HG03066 (cell line): Measurements from ENCODE around the gene TLE5.

ENCODE experiments used
- ATAC-seq: cut with Tn5 transposase; IDR thresholded peaks from one replicate; pipeline ENCODE4 v1.9.1; 2021; ENCODE audit warnings: low read depth; ENCODE audit not compliant: unreplicated experiment

TLE5 gene, protein sequence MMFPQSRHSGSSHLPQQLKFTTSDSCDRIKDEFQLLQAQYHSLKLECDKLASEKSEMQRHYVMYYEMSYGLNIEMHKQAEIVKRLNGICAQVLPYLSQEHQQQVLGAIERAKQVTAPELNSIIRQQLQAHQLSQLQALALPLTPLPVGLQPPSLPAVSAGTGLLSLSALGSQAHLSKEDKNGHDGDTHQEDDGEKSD

DNA sequence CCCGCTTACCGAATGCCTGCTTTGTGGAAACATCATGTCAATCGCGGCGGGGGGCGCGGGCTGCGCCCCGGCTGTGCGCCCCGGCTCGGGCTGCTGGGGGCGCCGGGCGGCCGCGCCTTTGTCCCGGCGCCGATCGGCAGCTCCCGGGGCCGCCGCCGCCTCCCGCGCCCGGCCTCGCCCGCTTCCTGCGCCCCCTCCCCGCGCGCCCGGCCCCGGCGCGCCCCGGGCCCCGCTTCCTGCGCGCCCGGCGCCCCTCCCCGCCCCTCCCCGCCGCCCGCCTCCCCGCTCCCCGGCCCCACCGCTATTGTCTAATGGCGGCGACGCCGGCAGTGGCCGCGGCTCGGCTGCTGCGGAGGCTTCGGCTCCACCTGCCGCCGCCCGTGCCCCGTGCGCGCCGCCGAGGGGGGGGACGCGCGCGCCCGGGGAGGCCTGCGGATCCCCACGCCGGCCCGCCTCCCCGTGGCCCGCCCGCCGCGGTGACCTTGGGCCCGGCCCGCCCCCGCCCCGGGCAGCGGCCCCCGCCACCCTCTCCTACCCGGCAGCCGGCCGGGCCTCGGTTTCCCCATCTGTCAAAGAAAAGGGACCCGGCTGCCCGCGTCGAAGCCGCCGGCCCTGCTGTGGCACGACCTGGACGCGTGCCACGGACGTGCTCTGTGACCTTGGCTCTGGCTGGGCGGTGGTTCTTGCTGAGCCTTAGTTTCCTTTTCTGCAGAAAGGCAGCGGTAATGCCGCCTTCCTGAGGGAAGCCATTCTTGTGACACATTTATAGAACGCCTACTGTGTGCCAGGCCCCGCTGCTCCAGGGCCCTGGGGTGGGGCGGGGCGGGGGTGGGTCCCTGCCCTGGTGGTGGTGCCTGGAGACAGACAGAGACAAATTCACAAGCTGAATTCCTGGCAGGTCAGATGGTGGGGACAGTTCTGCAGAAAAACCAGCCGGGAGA is at the start of gene TLE5:
TSS of gene TLE5 (minus strand) at position 331 of the 941 bp plus-strand sequence. CDS start at position 36, 295 bp downstream.
- ATAC-seq, result no peak

DNA sequence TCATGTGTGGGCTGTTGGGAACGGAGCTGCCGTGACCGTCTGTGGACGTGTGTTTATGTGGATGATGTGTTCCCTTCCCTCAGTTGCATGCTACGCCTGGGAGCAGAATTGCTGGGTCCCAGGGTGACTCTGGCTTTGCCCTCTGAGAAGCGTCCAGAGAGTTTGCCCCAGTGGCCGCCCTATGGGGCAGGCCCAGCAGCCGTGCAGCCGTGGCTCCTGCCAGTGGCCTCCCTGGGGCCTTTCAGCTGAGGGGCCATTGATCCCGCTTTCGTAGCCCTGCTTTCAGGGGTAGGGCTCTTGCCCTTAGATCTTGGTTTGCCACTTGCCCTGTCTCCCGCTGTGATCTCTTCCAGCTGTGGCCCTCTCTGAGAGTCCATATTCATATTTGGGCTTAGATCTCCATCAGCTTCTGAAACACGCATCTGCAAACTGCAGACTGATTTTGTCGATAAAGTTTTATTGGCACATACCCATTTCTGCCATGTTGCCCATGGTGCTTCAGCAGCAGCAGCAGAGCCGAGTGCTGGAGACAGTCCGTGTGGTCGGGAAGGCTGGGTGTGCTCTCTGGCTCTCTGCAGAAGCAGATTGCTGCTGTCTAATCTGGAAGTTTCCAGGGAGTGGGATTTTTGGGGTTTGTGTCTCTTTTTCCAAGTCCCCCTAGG is 49.4 kb upstream of the TLE5 start:
- ATAC-seq, result no peak

DNA sequence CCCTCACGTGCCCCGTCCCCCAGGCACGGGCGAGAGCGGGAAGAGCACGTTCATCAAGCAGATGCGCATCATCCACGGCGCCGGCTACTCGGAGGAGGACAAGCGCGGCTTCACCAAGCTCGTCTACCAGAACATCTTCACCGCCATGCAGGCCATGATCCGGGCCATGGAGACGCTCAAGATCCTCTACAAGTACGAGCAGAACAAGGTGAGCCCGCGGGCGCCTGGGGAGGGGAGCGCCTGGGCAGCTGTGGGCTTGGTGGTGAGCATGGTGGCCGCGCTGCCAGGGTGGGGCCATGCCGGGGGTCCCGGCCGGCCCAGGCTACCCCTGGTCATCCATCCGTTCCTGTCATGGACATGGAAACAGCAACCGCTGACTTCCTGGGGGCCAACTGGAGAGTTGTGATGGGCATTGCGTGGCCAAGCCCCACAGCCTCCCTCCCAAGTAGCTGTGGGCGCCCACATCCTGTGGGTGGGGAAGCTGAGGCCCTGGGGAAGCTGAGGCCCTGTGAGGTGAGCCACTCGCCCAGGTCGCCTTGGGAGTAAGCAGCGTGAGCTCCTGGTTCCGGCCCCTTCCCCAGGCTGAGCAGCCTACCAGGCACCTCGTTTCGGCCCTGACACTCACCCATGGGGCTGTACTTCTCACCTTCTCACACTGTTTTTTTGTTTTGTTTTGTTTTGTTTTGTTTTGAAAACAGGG is 48.0 kb upstream of the TLE5 start:
- no peak for ATAC-seq

DNA sequence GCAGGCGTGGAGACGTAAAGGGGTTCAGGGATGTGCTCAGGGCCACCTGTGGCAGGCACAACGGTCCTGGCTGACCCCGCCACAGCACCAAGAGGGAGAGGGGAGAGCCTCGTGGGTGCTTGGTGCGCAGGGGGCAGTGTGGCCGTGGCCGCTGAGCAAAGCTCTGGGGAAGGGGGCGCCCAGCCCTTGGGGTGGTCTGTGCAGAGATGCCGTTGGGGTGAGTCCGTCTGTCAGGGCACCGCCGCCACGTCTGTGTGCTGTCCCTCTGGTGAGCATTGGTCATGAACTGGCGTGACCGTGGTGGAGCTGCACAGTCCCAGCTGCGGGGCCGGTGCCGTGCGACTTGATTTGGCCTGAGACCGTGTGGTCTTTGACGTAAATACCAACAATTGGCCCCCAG is 47.2 kb upstream of the TLE5 start:
- no peak for ATAC-seq

DNA sequence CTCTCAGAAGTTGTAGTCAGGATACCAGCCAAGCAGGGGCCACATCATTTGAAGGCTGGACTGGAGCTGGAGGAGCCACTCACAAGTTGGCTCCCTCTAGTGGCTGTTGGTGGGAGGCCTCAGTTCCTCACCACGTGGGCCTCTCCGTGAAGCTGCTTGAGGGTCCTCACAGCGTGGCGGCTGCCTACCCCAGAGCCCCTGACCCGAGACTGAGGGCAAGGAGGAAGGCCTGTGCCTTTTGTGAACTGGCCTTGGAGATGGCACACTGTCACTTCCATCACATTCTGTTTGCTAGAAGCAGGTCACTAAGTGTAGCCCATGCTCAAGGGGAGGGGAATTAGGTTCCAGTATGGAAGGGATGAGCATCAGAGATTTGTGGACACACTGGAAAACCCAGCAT is 46.5 kb upstream of the TLE5 start:
- ATAC-seq, result no peak

DNA sequence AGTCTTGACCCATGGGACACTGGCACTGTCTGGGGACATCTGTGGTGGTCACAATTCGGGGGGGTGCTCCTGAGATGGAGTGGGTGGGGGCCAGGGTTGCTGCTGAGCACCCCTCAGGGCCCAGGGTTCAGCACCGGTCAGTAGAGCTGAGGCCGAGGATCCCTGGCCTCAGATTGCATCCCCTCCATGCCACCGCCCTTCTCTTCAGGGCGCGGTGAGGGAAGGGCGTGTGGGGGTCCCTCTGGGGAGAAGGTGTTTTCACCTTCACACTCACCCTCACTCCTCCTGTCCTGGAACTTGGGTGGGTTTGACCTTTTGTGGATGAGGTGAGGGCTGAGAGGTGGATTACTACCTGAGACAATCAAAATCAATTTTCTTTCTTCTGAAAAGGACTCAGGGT is 45.4 kb upstream of the TLE5 start:
- ATAC-seq, result no peak

DNA sequence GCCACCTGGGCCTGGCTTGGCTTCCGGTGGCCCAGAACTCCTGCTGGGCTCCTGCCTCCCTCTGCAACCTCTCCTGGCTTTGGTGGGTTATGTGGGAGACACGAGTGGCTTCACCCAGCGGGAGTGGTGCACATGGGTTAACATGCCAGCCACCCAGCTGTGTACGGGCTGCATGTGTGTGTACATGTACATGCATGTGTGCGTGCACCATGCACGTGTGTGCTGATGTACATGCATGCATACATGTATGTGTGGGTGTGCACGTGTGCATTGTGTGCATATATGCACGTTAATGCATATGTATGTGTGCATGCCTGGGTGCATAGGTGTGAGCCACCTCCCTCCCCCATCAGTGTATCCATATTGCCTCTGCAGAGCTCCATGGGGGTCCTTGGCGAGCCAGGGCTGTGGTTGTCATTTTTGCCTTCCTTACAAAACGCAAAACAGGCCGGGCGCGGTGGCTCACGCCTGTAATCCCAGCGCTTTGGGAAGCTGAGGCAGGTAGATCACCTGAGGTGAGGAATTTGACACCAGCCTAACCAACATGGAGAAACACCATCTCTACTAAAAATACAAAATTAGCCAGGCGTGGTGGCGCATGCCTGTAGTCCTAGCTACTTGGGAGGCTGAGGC is 44.3 kb upstream of the TLE5 start:
- ATAC-seq, result no peak

DNA sequence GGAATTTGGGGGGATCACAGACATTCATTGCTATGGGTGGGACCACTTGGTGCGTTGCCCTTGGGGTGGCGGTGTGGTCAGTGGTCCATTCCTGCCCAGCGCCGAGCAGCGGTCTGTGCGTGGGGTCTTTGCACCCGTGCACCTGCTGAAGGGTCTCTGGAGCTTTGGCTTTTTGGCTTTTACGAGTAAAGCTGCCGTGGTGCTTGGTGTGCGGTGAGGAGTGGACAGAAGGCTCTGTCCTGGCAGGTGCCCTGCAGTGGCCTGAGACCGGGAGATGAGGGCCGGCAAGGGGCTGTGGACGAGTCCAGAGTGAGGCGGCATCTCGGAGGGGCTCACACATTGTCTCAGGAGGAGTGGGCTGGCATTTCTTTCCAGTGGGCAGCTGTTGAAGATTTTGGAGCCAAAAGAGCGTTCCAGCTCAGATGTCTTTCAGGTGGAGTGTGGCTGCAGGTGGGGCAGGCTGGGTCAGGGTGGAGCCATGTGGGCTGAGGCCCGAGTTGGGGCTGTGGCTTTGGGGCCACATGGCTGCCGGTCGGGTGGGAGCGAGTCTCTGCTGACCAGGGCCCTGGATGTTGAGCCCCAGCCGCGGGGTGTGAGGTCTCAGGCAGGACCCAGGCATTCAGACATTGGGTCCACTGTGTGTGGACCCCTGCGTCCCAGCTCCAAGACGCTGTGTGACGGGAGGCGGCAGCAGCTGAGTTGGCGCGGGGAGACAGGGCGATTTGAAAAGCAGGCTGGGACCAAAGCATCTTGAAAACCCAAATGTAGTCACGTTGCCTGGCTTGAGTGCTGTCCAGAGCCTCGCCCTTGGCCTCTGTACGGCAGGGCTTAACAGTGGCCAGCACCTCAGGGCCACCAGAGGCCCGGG is 43.6 kb upstream of the TLE5 start:
- ATAC-seq, result no peak

DNA sequence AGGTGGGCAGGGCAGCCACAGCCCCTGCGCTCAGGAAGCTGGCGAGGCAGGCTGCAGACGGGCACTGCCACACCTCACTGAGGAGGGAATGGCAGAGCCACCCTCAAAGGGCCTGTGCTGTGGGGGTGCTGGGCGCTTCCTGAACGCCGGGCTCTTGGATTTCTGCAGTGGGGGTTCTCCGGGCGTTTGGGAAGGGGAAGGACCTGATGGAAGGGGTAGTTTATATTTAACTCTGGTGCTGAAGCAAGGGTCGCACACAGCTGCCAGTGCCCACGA is 42.4 kb upstream of the TLE5 start:
- ATAC-seq, result no peak

DNA sequence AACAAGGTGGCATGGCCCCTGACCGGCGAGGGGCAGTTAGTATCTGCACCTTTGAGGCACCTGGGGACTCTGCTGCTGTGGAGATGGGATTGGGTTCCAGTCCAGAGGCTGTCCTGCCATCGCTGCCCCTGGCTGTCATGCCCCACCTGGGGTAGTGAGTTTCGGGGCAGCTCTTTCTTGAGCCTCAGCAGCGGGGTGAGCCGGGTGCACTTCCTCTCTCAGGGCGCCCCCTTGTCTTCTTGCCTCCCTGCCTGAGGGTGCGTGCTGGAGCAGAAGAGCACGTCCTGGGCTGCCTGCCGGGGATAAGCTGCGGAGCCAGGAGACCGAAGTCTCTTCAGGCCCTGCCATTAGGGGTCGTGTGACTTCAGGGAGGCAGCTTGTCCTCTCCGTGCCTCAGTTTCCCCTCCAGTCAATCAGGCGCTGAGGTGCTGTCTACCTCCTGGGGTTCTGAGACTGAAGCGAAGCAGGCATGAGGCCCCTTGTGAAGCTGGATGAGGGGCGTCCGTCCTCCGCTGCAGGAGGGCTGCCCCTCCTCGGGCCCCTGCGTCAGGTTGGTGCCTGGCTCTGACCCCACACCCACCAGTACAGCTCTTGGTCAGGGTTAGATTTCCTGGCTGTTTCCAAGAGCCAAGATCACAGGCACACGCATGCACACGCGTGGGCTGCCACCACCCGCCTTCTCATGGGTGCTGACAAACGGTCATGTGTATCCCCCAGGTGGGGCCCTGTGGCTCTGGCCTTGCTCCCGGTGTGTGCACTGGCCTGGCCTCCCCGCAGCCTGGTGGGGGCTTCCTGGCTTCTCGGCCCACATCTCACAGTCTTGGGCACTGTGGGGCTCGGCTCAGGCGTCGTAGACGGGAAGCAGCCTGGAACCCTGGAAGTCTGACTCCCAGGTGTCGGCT is 40.2 kb upstream of the TLE5 start:
- no peak for ATAC-seq

DNA sequence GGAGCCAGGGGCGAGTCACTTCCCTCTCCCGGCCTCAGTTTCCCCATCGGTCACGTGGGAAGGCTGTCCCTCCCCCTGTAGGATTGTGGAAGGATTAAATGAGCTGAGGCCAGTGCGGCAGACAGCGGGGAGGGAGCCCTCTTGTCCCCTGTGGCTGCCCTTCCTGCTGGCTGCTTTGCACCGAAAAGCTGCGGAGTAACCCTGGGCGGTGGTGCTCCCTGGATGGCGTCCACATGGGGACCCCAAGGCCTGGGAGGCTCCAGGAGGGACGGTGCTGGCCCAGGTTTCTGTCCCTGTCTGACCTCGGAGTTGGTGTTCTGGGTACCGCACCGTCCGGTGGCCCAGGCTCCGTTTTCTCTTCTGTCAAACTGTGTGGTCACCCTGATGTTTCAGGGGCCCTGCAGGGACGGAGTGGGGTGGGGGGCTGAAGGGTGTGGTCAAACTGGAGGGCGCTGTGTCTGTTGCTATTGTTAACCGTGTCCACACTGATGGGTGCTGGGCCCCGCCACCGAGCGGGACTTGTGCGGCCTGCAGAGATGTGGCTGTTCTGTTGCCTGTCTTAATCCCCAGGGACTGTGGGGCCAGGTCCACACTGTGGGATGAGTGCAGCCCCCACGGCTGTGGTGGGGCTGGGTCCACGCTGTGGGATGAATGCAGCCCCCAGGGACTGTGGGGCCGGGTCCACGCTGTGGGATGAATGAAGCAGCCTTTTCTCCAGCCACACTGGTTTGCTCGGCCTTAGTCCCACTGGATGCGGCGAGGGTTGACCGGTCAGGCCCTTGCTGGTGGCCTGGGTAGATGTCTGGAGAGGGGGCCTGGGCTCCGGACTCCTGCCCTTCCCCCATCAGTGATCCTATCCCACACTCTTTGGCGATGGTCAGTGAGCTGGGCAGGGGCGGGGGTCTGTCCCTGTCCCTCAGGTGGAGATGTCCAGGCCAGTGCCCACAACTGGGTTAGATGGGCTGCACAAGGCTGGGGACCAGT is 38.7 kb upstream of the TLE5 start:
- ATAC-seq, result no peak

DNA sequence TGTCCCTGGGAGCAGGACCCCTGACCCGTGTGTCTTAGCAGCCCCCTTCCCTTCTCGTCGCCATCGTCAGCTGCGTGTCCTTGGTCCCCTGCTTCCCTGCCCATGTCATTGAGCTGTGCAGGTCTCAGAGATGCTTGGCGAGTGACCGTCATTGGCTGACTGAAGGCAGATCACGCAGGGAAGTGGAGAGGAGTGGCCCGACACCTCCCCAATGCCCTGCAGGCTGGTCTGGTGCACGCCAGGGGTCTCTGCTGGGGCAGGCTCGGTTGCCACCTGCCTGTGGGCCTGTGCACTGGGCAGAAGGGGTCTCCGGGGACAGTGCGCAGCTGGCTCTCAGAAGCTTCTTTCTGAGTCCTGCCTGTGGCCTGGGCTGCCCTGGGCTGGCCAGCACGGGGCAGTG is 38.0 kb upstream of the TLE5 start:
- ATAC-seq, result no peak

DNA sequence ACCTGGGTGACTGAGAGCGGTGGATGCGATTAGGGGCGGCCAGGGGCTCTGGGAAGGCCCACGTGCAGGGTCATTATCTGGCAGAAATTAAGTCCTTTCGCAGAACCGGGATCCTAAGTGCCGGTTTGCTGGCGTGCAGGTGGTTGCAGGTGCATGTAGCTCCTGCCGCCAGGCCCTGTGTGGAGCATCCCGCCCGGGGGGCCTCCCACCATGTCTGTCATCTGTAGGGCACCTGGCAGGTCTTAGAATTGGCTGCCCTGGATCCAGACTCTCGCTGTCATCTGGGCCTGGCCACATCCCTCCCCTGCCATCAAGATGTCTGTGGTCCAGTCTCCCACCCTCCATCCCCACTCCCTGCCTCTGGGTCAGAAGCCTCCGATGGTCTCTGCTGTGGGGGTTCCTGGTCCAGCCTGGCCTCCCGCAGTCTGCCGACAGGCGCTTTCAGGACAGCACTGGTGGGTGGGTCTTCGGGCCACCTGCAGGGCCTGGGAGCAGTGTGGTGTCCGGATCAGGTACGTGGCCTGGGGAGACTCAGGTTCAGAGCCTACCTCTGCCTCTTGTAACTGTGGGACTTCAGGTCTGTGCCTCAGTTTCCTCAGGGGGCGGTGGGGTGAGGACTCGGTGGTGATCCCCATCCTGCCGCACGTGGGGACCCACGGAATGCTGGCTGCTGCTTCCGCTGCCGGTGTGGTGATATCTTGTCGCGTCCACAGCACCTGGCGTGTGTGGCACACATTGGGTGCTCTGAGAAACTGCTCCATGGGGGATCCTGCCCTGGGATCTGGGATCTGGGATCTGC is 37.3 kb upstream of the TLE5 start:
- ATAC-seq, result no peak

DNA sequence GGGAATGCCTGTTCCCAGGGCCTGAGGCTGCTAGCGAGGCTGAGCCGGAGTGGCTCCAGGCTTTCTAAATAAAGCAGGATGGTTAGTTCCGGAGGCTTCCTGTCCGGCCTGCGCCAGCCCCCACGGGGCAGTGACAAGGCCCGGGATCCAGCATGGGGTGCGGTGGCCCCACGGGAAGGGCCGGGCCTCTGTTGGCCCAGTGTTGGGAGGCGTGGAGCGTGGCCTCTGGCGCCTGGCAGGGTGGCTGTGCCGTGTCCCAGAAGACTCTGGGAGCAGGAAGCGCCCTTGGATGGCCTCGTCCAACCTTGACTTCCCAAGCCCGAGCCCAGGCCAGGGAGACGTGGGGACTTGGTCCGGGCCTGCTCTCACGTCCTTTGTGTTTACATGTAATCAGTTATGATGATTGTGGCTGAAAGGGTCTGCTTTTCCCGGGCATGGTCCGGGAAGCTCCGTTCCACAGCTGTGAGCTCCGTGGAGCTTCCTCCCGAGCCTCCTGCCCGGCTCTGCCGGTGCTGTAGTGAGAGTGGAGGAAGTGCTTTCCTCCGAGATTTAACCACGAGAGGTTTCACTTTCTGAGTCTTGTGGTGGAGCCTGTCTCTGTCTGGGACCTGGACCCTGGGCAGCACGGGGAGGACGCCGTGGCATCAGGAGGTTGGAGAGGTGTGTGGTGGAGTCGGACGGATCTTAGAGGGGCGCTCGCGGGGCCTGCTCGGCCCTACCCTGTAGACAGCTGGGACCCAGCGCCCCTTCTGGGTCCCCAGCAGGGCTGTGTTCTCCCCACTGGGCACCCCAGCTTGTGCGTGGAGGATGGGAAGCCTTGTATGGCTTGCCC is 36.4 kb upstream of the TLE5 start:
- ATAC-seq, result no peak

DNA sequence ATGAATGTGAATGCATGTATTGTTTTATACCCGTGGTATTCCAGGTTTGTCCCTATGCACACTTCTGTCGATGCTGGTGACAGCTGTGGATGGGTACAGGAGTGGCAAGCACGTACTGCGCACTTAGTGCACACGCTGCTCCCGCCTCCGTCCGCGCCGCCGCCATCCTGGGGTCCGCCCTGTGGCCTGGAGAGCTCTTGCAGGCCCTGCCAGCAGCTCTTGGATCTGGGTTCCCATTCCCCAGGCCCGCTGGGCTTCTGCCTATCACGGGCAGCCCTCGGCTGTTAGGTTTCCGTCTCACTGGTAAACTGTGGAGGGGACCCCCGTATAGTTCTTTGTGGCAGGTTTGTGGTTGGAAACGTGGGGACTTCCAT is 35.8 kb upstream of the TLE5 start:
- no peak for ATAC-seq

DNA sequence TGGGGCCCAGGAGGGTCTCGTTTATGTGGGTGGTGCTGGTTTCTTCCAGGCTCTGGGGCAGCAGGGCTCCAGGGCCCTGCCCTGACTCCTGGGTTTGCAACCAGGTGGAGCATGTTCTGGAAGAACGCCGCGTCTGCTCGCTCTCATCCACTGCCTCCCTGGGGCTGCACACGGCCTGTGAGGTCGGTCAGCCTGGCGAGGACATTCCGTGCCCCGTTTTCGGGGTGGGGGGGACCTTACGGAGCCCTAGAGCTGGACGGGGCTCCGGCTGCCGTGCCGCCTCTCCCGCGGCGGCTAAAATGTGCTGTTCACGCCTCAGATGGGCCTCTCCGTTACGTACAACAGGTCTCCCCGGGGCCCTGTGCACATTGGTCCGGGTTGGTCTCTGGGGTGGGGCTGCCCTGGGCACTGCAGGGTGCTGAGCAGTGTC is 35.2 kb upstream of the TLE5 start:
- no peak for ATAC-seq
